PC-9 (cell line): ENCODE data around the gene ST6GALNAC1. TPM values are rescaled to one million over a fixed set of nuclear protein-coding genes. Genes with fewer than 3 reads are reported as not detected.

Experiments
- BruUV-seq: library from RNA; stranded (reverse); fragments of 400-500 nt; replicated peaks from 2 replicates; lab custom pipeline; 2021; lab: Mats Ljungman, UMichigan
- CTCF ChIA-PET: fragments of 300-600 bp; sonication (Branson Sonifier 250); formaldehyde crosslinking; loops from one replicate; lab custom pipeline; 2022; ENCODE audit warnings: antibody characterized with exemption; lab: Charles Lee
- POLR2A ChIA-PET: fragments of 300-600 bp; sonication (Branson Sonifier 250); formaldehyde crosslinking; loops from one replicate; lab custom pipeline; 2022; ENCODE audit warnings: antibody characterized with exemption; ENCODE audit not compliant: unreplicated experiment; lab: Charles Lee
- DNase-seq, 2 experiments: peaks; one replicate each; pipeline versions ENCODE4 v3.0.0 to v3.0.0-alpha.2; 2015 to 2022; ENCODE audit warnings: mixed read lengths in 1 of 2
- H2AFZ ChIP-seq: fragments of 200-600 bp; sonication (generic); 2 replicates; pipeline ENCODE4 v1.8.1; 2017; ENCODE audit warnings: antibody characterized with exemption
- H3F3A ChIP-seq: fragments of 200-600 bp; sonication (generic); 2 replicates; pipeline ENCODE4 v1.8.1; 2017; ENCODE audit warnings: antibody characterized with exemption, mild to moderate bottlenecking, low read depth; ENCODE audit not compliant: insufficient read depth
- H3K27ac ChIP-seq: fragments of 200-600 bp; sonication (generic); 2 replicates; pipeline ENCODE4 v1.6.1; 2016; ENCODE audit warnings: mixed run types
- H3K27me3 ChIP-seq: fragments of 200-600 bp; sonication (generic); 2 replicates; pipeline ENCODE4 v1.6.1; 2016; ENCODE audit warnings: low read depth, mixed run types; ENCODE audit not compliant: insufficient read depth
- H3K36me3 ChIP-seq: fragments of 200-600 bp; sonication (generic); 2 replicates; pipeline ENCODE4 v1.6.1; 2016; ENCODE audit warnings: low read depth, mixed run types
- H3K4me1 ChIP-seq: fragments of 200-600 bp; sonication (generic); replicated peaks from 2 replicates; pipeline ENCODE4 v1.6.1; 2016; ENCODE audit warnings: mixed run types; ENCODE audit not compliant: insufficient read depth
- H3K4me2 ChIP-seq: fragments of 200-600 bp; sonication (generic); 2 replicates; pipeline ENCODE4 v1.6.1; 2017; ENCODE audit warnings: mixed run types
- H3K4me3 ChIP-seq: fragments of 200-600 bp; sonication (generic); 2 replicates; pipeline ENCODE4 v1.6.1; 2016; ENCODE audit warnings: mixed run types
- H3K79me2 ChIP-seq: fragments of 200-600 bp; sonication (generic); 2 replicates; pipeline ENCODE4 v1.6.1; 2017; ENCODE audit warnings: low read depth, mixed run types
- H3K9me2 ChIP-seq: fragments of 200-600 bp; sonication (generic); 2 replicates; pipeline ENCODE4 v1.8.1; 2017; ENCODE audit warnings: mild to moderate bottlenecking; ENCODE audit not compliant: insufficient read depth
- H3K9me3 ChIP-seq: fragments of 200-600 bp; sonication (generic); 2 replicates; pipeline ENCODE4 v1.8.1; 2016; ENCODE audit warnings: low read depth; ENCODE audit not compliant: insufficient read depth
- H4K20me1 ChIP-seq: fragments of 200-600 bp; sonication (generic); 2 replicates; pipeline ENCODE4 v1.8.1; 2017; ENCODE audit not compliant: insufficient read depth
- EZH2 ChIP-seq: fragments of 200-600 bp; sonication (generic); IDR thresholded peaks from 2 replicates; pipeline ENCODE4 v1.8.0; 2017; ENCODE audit warnings: antibody characterized with exemption, low read depth
- intact Hi-C: fragments of 100-400 bp; cut with micrococcal nuclease; formaldehyde crosslinking; loops from one replicate; pipeline ENCODE4 v1.10.0; 2022; ENCODE audit not compliant: unreplicated experiment
- total RNA-seq: library from RNA; stranded (reverse); gene quantifications from 2 replicates; pipeline ENCODE4 v1.2.3, GENCODE V29; 2021
- TF ChIP-seq, protein P1 (sequence below): fragments of 200-600 bp; sonication (generic); conservative IDR thresholded peaks from 2 replicates; pipeline ENCODE4 v1.6.1; 2017; ENCODE audit warnings: mixed run types, antibody characterized with exemption, mild to moderate bottlenecking, moderate library complexity

ST6GALNAC1 gene
- total RNA-seq, 1 experiment from 2014 or later: 0.76 TPM

DNA sequence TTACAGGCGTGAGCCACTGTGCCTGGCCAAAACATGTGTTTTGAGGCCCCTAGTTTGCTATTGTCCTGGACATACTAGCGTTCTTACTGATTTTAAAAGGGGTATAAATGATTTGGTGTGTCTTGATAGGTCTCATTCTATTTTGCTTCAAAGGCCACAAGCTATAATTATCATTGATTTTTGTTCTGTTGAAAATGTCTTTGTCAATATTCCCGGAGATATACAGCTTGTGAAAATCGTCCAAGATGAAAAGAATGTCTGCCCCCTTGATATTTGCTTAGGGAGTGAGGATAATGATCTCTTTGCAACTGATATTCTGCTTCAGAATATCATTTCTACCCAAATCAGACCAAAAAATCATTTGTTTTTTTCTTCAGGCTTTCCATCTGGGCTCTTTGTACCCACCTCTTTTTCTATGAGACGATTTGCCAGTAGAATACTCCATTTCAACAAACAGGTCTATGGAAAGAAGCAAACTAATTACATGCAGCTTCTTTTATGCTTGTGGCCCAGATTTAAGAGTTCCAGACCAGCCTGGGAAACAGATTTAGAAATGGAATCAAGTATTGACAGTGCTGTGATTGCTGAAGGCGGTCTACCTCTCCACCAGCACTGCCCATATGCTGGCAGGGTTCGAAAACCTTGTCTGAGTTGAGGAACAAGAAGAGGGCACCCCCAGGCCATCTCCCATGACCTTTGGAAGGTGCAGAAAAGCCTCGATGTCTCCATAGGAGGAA is 14.1 kb upstream of the ST6GALNAC1 start:
- DNase-seq: no peak
- H3F3A ChIP-seq: peaks cover 25% of the 10 kb centered on the region
- H3K79me2 ChIP-seq: no peaks in the 10 kb centered on the region
- no peaks in the 10 kb centered on the region for H3K9me2 ChIP-seq
- no peak overlapping the region for H3K27ac ChIP-seq
- H4K20me1 ChIP-seq: no peaks in the 10 kb centered on the region
- no peak for TF ChIP-seq EZH2
- no TSS peak for BruUV-seq
- H2AFZ ChIP-seq: no peak overlapping the region
- H3K9me3 ChIP-seq: no peaks in the 10 kb centered on the region
- ChIA-PET POLR2A (no interaction called here), CTCF (no interaction called here)
- no peak overlapping the region for H3K4me2 ChIP-seq
- no peaks in the 10 kb centered on the region for H3K27me3 ChIP-seq
- no peak overlapping the region for H3K4me3 ChIP-seq
- intact Hi-C loops: no loop called here
- no peaks in the 10 kb centered on the region for H3K36me3 ChIP-seq
- peaks cover 25% of the 10 kb centered on the region for H3K4me1 ChIP-seq

DNA sequence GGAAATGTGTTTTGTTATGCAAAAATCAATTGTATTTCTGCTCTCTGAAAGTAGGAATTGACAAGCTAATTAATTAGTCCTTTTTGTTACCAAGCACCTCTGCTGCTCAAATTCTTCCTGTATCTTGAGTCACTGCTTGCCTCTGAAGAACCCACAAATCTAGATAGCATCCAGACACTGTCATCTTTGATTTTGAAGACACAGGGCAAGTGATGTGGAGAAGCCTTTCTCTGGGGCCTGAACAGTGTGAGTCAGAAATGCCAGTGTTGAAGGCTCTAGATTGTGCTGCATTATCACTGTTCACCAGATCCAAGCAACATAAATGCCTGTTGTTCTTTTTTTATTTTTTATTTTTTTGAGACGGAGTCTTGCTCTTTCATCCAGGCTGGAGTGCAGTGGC is 10.9 kb upstream of the ST6GALNAC1 start:
- no peaks in the 10 kb centered on the region for H3K27me3 ChIP-seq
- CTCF ChIA-PET: no interaction called here
- H3K79me2 ChIP-seq: no peaks in the 10 kb centered on the region
- POLR2A ChIA-PET: no interaction called here
- H3K9me3 ChIP-seq: no peaks in the 10 kb centered on the region
- H2AFZ ChIP-seq: no peak overlapping the region
- H3K9me2 ChIP-seq: no peaks in the 10 kb centered on the region
- no peak overlapping the region for H3K27ac ChIP-seq
- H3K4me1 ChIP-seq: peaks cover 5% of the 10 kb centered on the region
- no peaks in the 10 kb centered on the region for H3K36me3 ChIP-seq
- TF ChIP-seq, protein P1, sequence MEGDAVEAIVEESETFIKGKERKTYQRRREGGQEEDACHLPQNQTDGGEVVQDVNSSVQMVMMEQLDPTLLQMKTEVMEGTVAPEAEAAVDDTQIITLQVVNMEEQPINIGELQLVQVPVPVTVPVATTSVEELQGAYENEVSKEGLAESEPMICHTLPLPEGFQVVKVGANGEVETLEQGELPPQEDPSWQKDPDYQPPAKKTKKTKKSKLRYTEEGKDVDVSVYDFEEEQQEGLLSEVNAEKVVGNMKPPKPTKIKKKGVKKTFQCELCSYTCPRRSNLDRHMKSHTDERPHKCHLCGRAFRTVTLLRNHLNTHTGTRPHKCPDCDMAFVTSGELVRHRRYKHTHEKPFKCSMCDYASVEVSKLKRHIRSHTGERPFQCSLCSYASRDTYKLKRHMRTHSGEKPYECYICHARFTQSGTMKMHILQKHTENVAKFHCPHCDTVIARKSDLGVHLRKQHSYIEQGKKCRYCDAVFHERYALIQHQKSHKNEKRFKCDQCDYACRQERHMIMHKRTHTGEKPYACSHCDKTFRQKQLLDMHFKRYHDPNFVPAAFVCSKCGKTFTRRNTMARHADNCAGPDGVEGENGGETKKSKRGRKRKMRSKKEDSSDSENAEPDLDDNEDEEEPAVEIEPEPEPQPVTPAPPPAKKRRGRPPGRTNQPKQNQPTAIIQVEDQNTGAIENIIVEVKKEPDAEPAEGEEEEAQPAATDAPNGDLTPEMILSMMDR: no peak
- no peak for TF ChIP-seq EZH2
- no peak for DNase-seq
- no peak overlapping the region for H3K4me3 ChIP-seq
- intact Hi-C loops: no loop called here
- peaks cover 4% of the 10 kb centered on the region; the same call in 1 of the 2 replicates for H3F3A ChIP-seq
- H4K20me1 ChIP-seq: no peaks in the 10 kb centered on the region
- no peak overlapping the region for H3K4me2 ChIP-seq
- BruUV-seq: no TSS peak

DNA sequence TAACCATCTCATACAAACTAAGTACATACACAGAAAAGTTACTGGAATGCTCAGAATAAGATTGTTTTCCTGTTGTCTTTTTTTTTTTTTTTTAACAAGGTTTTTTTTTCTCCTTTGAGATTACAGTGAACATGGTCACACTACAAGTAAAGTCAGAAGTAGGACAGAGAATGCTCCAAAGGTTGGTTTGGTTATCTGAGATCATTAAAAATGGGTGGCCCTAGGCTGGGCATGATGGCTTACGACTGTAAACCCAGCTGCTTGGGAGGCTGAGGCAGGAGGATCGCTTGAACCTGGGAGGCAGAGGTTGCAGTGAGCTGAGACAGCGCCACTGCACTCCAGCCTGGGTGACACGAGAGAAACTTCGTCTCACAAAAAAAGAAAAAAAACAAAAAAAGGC is 6.9 kb upstream of the ST6GALNAC1 start:
- H3K27me3 ChIP-seq: no peaks in the 10 kb centered on the region
- intact Hi-C loops: no loop called here
- H3K4me3 ChIP-seq: no peak overlapping the region
- H3K9me2 ChIP-seq: no peaks in the 10 kb centered on the region
- BruUV-seq: no TSS peak
- CTCF ChIA-PET: no interaction called here
- TF ChIP-seq EZH2: no peak
- TF ChIP-seq, protein P1: no peak
- H3K36me3 ChIP-seq: no peaks in the 10 kb centered on the region
- H3F3A ChIP-seq: no peaks in the 10 kb centered on the region
- H2AFZ ChIP-seq: no peak overlapping the region
- H3K4me2 ChIP-seq: no peak overlapping the region
- no peaks in the 10 kb centered on the region for H3K9me3 ChIP-seq
- no peaks in the 10 kb centered on the region for H4K20me1 ChIP-seq
- no peak for DNase-seq
- H3K4me1 ChIP-seq: no peaks in the 10 kb centered on the region
- POLR2A ChIA-PET: no interaction called here
- H3K79me2 ChIP-seq: no peaks in the 10 kb centered on the region
- H3K27ac ChIP-seq: no peak overlapping the region
